GM19240 (cell line): ENCODE data around the gene DYTN.

ENCODE experiments used
- DNase-seq: peaks from one replicate; pipeline ENCODE4 v3.0.0; 2011; ENCODE audit warnings: low spot score; ENCODE audit not compliant: insufficient read length

The DYTN gene

GRCh38 chr2:206616151-206616550, 102.0 kb downstream of the DYTN start:
- no peak for DNase-seq

GRCh38 chr2:206615417-206616089, 102.6 kb downstream of the DYTN start:
- no peak for DNase-seq

- DNase-seq = no peak
Observed at GRCh38 chr2:206614811-206615210, 103.4 kb downstream of the DYTN start.

- DNase-seq = no peak
Observed at GRCh38 chr2:206611736-206612135, 106.5 kb downstream of the DYTN start.

GRCh38 chr2:206611191-206611590, 107.0 kb downstream of the DYTN start:
- DNase-seq = no peak

GRCh38 chr2:206610451-206610850, 107.7 kb downstream of the DYTN start:
- DNase-seq = no peak

GRCh38 chr2:206603243-206603642, 115.0 kb downstream of the DYTN start:
- no peak for DNase-seq
